HEK293 (cell line): Measurements from ENCODE around the gene TOR1AIP2.

Experiments
- CTCF ChIA-PET: fragments of 350-600 bp; formaldehyde crosslinking; extraction: SDS; loops from one replicate; lab custom pipeline; 2021; ENCODE audit warnings: antibody characterized with exemption; lab: Yijun Ruan, JAX
- POLR2A ChIA-PET: fragments of 300-600 bp; formaldehyde crosslinking; extraction: SDS; loops from one replicate; lab custom pipeline; 2020; ENCODE audit warnings: antibody characterized with exemption, inconsistent platforms; lab: Yijun Ruan, JAX
- H3K27ac ChIP-seq: fragments of 200-500 bp; sonication (Bioruptor generic); 2 replicates; pipeline ENCODE4 v1.5.1; 2014; ENCODE audit warnings: low read depth, low read length, control low read depth, inconsistent platforms; ENCODE audit errors: extremely low read depth
- H3K36me3 ChIP-seq, 2 experiments: fragments of 200-500 bp in 1 of 2; sonication (Bioruptor generic) in 1 of 2; 1 replicate in 1 of 2; 2 replicates in 1 of 2; pipeline ENCODE4 v1.5.1; 2014 to 2017; ENCODE audit warnings: inconsistent platforms in 2 of 2, low read length in 2 of 2; ENCODE audit not compliant: control insufficient read depth in 2 of 2, insufficient read depth in 1 of 2
- H3K4me1 ChIP-seq: fragments of 200-500 bp; sonication (Bioruptor generic); 2 replicates; pipeline ENCODE4 v1.5.1; 2014; ENCODE audit warnings: mild to moderate bottlenecking, low read length, inconsistent platforms; ENCODE audit not compliant: control insufficient read depth, insufficient read depth
- H3K4me3 ChIP-seq: 2 replicates; pipeline ENCODE4 v1.5.1; 2011; ENCODE audit warnings: low read depth, mild to moderate bottlenecking, control low read depth, low read length, moderate library complexity
- H3K9me3 ChIP-seq: fragments of 200-500 bp; sonication (Bioruptor generic); 2 replicates; pipeline ENCODE4 v1.5.1; 2014; ENCODE audit warnings: low read depth, low read length, inconsistent platforms; ENCODE audit not compliant: control insufficient read depth, insufficient read depth
- SCRT1 ChIP-seq: fragments of 450-650 bp; formaldehyde crosslinking; IDR thresholded peaks from 2 replicates; pipeline ENCODE4 v1.5.1; 2016; ENCODE audit warnings: missing biosample characterization, missing genetic modification characterization, borderline replicate concordance
- SETDB1 ChIP-seq: IDR thresholded peaks from one replicate; pipeline ENCODE4 v1.6.1; 2017; ENCODE audit warnings: mild to moderate bottlenecking, low read length, moderate library complexity, mixed read lengths; ENCODE audit not compliant: insufficient read length
- SP3 ChIP-seq: fragments of 450-650 bp; formaldehyde crosslinking; IDR thresholded peaks from 2 replicates; pipeline ENCODE4 v1.5.1; 2016; ENCODE audit warnings: missing biosample characterization, missing genetic modification characterization
- ZBTB7A ChIP-seq: fragments of 450-650 bp; formaldehyde crosslinking; IDR thresholded peaks from 2 replicates; pipeline ENCODE4 v1.5.1; 2016; ENCODE audit warnings: low read depth, missing biosample characterization, missing genetic modification characterization
- ZEB2 ChIP-seq: fragments of 450-650 bp; formaldehyde crosslinking; IDR thresholded peaks from 2 replicates; pipeline ENCODE4 v1.5.1; 2016; ENCODE audit warnings: missing biosample characterization, missing genetic modification characterization
- ZNF121 ChIP-seq: fragments of 450-650 bp; formaldehyde crosslinking; IDR thresholded peaks from 2 replicates; pipeline ENCODE4 v1.5.1; 2016; ENCODE audit warnings: missing biosample characterization, missing genetic modification characterization
- ZNF146 ChIP-seq: fragments of 450-650 bp; formaldehyde crosslinking; IDR thresholded peaks from 2 replicates; pipeline ENCODE4 v1.5.1; 2016; ENCODE audit warnings: missing biosample characterization, missing genetic modification characterization
- ZNF2 ChIP-seq: fragments of 450-650 bp; formaldehyde crosslinking; IDR thresholded peaks from 2 replicates; pipeline ENCODE4 v1.5.1; 2016; ENCODE audit warnings: missing biosample characterization, missing genetic modification characterization
- ZNF404 ChIP-seq: fragments of 450-650 bp; formaldehyde crosslinking; IDR thresholded peaks from 2 replicates; pipeline ENCODE4 v1.5.1; 2017; ENCODE audit warnings: missing biosample characterization, missing genetic modification characterization
- ZNF624 ChIP-seq: fragments of 450-650 bp; formaldehyde crosslinking; IDR thresholded peaks from 2 replicates; pipeline ENCODE4 v1.5.1; 2017; ENCODE audit warnings: missing biosample characterization, missing genetic modification characterization
- ZNF670 ChIP-seq: fragments of 450-650 bp; formaldehyde crosslinking; IDR thresholded peaks from 2 replicates; pipeline ENCODE4 v1.5.1; 2016; ENCODE audit warnings: missing biosample characterization, missing genetic modification characterization, low read depth
- ZNF76 ChIP-seq: fragments of 450-650 bp; formaldehyde crosslinking; IDR thresholded peaks from 2 replicates; pipeline ENCODE4; 2016; ENCODE audit warnings: low read depth, missing biosample characterization, missing genetic modification characterization, borderline replicate concordance
- ZNF777 ChIP-seq: fragments of 450-650 bp; formaldehyde crosslinking; IDR thresholded peaks from 2 replicates; pipeline ENCODE4 v1.5.1; 2017; ENCODE audit warnings: missing biosample characterization, missing genetic modification characterization, borderline replicate concordance
- ZSCAN16 ChIP-seq: fragments of 450-650 bp; formaldehyde crosslinking; IDR thresholded peaks from 2 replicates; pipeline ENCODE4 v1.5.1; 2016; ENCODE audit warnings: missing biosample characterization, missing genetic modification characterization
- ZSCAN18 ChIP-seq: fragments of 450-650 bp; formaldehyde crosslinking; IDR thresholded peaks from 2 replicates; pipeline ENCODE4 v1.5.1; 2016; ENCODE audit warnings: missing biosample characterization, missing genetic modification characterization
- TF ChIP-seq, protein P1 (sequence below): fragments of 450-650 bp; formaldehyde crosslinking; IDR thresholded peaks from 2 replicates; pipeline ENCODE4 v1.5.1; 2016; ENCODE audit warnings: missing biosample characterization, missing genetic modification characterization
- TF ChIP-seq, protein P2 (sequence below): fragments of 450-650 bp; formaldehyde crosslinking; IDR thresholded peaks from 2 replicates; pipeline ENCODE4 v1.5.1; 2016; ENCODE audit warnings: missing biosample characterization, missing genetic modification characterization
- TF ChIP-seq, protein P3 (sequence below): fragments of 450-650 bp; formaldehyde crosslinking; IDR thresholded peaks from 2 replicates; pipeline ENCODE4 v1.5.1; 2016; ENCODE audit warnings: missing biosample characterization, missing genetic modification characterization

Gene TOR1AIP2

GRCh38 chr1:179924268-179924667 is 46.7 kb upstream of the TOR1AIP2 start (continued):
- TF ChIP-seq ZSCAN18 (no peak), ZSCAN16 (no peak), ZNF76 (no peak), SP3 (tag by site-specific recombination) (no peak), ZNF670 (tag by site-specific recombination) (no peak), ZNF624 (tag by site-specific recombination) (no peak)

GRCh38 chr1:179923029-179923428 is 45.4 kb upstream of the TOR1AIP2 start:
- ChIA-PET CTCF (interaction anchor here (0.8 kb wide), 1 partner anchor 54 kb away, joined by 4 read pairs; no protein-coding TSS in a partner anchor), POLR2A (interaction anchor here (0.6 kb wide), 1 partner anchor 40 kb away, joined by 3 read pairs; no protein-coding TSS in a partner anchor)
- no peak overlapping the region for H3K27ac ChIP-seq
- peaks cover 0 to 14% of the 10 kb centered on the region in 2 experiments for H3K36me3 ChIP-seq
- TF ChIP-seq ZNF121 (tag by site-specific recombination) (no peak), ZBTB7A (tag by site-specific recombination) (no peak), SETDB1 (no peak), ZNF404 (tag by site-specific recombination) (no peak), ZNF2 (tag by site-specific recombination) (no peak), ZNF777 (no peak), ZEB2 (tag by site-specific recombination) (no peak), ZNF146 (tag by site-specific recombination) (no peak), SCRT1 (tag by site-specific recombination) (no peak)
- TF ChIP-seq, protein P1, sequence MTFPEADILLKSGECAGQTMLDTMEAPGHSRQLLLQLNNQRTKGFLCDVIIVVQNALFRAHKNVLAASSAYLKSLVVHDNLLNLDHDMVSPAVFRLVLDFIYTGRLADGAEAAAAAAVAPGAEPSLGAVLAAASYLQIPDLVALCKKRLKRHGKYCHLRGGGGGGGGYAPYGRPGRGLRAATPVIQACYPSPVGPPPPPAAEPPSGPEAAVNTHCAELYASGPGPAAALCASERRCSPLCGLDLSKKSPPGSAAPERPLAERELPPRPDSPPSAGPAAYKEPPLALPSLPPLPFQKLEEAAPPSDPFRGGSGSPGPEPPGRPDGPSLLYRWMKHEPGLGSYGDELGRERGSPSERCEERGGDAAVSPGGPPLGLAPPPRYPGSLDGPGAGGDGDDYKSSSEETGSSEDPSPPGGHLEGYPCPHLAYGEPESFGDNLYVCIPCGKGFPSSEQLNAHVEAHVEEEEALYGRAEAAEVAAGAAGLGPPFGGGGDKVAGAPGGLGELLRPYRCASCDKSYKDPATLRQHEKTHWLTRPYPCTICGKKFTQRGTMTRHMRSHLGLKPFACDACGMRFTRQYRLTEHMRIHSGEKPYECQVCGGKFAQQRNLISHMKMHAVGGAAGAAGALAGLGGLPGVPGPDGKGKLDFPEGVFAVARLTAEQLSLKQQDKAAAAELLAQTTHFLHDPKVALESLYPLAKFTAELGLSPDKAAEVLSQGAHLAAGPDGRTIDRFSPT (tag by site-specific recombination): no peak
- TF ChIP-seq, protein P2, sequence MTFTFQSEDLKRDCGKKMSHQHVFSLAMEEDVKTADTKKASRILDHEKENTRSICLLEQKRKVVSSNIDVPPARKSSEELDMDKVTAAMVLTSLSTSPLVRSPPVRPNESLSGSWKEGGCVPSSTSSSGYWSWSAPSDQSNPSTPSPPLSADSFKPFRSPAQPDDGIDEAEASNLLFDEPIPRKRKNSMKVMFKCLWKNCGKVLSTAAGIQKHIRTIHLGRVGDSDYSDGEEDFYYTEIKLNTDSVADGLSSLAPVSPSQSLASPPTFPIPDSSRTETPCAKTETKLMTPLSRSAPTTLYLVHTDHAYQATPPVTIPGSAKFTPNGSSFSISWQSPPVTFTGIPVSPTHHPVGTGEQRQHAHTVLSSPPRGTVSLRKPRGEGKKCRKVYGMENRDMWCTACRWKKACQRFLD: no peak
- TF ChIP-seq, protein P3, sequence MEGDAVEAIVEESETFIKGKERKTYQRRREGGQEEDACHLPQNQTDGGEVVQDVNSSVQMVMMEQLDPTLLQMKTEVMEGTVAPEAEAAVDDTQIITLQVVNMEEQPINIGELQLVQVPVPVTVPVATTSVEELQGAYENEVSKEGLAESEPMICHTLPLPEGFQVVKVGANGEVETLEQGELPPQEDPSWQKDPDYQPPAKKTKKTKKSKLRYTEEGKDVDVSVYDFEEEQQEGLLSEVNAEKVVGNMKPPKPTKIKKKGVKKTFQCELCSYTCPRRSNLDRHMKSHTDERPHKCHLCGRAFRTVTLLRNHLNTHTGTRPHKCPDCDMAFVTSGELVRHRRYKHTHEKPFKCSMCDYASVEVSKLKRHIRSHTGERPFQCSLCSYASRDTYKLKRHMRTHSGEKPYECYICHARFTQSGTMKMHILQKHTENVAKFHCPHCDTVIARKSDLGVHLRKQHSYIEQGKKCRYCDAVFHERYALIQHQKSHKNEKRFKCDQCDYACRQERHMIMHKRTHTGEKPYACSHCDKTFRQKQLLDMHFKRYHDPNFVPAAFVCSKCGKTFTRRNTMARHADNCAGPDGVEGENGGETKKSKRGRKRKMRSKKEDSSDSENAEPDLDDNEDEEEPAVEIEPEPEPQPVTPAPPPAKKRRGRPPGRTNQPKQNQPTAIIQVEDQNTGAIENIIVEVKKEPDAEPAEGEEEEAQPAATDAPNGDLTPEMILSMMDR: no peak
- TF ChIP-seq, all 188 proteins: peak for 0
- H3K9me3 ChIP-seq: no peaks in the 10 kb centered on the region
- H3K4me3 ChIP-seq: no peak overlapping the region
- peaks cover 12% of the 10 kb centered on the region for H3K4me1 ChIP-seq
